ENCODE results near the gene CABLES2.
A peak's percentile ranks its signal among the peaks of the same experiment; 100 is the strongest.

CABLES2 gene

GRCh38 chr20:62387219-62387913, 19.7 kb downstream of the CABLES2 start:
- no peak for DNase-seq (ENCODE audit: low read depth)
- H3K4me3 ChIP-seq (ENCODE audit: low read depth, low read length), result peak overlapping the region; percentile 100
- no peak for TF ChIP-seq CTCF (IDR thresholded peaks at IDR 0.05; ENCODE audit: control insufficient read depth, extremely low read depth, insufficient read depth)

DNA sequence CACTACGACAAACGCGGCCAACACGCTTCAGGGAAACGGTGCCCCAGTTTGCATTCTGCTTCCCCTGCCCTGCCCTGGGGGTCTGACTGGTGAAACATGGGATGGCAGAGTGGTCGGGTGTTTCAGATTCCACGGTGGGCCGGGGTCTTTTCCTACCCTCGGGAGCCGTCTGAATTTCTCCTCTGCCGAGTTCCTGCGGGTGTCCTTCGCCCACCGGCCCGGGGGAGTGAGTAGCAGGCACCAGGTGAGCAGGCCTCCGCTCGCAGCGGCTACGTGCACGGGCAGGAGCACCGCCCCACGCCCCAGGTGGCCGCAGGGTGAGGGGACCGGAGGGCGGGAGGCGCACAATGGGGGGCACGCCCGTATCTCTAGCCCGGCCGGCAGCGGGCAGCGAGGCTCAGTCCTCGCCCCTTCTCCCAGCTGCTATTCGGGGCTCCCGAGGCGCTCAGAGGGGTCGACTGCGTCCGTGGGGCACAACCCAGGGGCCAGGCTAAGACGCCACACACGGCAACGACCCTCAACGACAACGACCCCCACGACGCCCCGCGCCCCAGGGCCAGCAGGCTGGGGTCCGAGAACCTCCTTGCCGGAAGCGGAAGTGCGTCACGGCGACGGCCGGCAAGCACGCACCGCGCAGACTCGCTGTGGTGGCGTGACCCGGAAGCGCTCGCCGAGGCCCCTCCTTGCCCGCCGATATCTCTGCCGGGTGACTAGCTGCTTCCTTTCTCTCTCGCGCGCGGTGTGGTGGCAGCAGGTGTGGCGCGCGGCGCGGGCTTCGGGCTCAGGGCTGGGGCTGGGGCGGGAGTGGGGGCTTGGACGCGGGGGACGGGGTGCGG, 20.5 kb downstream of the CABLES2 start, which contains the start of gene RPS21:
Gene RPS21, plus strand, starts transcription at position 721 of the 836 bp plus-strand sequence. CDS start 236 bp downstream, outside the sequence.
- no peak for DNase-seq (ENCODE audit: low read depth)
- peak within 1 kb of the TSS; percentile 100 for H3K4me3 ChIP-seq (ENCODE audit: low read depth, low read length)
- no peak for TF ChIP-seq CTCF (IDR thresholded peaks at IDR 0.05; ENCODE audit: control insufficient read depth, extremely low read depth, insufficient read depth)

- no peak for DNase-seq (ENCODE audit: low read depth)
- peak; percentile 99 for TF ChIP-seq CTCF (IDR thresholded peaks at IDR 0.05; ENCODE audit: control insufficient read depth, extremely low read depth, insufficient read depth)
These were observed 24.5 kb downstream of the CABLES2 start for GRCh38 chr20:62382306-62383198.

DNA sequence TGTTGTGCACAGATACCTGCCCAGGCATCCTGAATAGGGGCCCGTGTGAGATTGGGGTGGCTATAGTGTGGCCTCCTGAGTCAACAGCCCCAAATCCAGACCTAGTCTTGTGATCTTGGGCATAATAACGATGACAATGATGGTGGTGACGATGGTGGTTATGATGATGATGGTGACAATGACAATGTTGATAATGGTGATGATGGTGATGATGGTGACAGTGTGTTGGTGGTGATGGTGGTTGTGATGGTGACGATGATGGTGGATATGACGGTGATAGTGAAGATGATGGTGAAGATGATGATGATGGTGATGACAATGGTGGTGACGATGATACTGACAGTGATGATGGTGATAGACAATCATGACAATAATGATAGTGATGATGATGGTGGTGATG, 25.2 kb downstream of the CABLES2 start:
- no peak overlapping the region for H3K4me3 ChIP-seq (ENCODE audit: low read depth, low read length)
- no peak for TF ChIP-seq CTCF (IDR thresholded peaks at IDR 0.05; ENCODE audit: control insufficient read depth, extremely low read depth, insufficient read depth)
- DNase-seq (ENCODE audit: low read depth), result no peak

More at GRCh38 chr20:62382306-62383198, 24.5 kb downstream of the CABLES2 start:
- H3K4me3 ChIP-seq (ENCODE audit: low read depth, low read length), result no peak overlapping the region

DNA sequence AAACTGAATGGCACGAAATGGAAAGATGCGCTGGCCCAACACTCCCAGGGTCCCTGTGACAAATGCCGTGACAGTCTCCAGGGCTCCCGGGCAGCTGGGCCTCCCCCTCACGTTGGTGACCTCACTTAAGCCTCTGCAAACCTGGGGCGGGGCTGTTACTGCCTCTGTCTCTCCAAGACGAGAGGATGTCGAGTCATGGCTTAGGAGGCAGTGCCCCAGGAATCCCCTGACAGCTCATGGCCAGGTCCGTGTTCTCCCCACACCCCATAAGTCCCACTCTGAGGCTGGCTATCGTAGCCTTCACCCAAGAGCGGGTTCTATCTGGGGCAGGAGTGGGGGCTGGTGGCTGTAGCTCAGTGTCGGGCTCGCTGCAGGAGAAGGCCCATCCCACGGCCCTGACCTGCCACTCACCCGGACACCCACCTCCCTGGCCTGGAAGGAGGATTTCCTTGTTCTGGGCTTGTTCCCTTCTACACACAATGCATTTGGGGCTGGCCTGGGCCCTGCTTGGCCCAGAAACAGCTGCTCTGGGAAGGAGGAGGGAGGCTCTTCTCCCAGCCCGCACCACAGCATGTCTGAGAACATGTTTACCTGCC, 25.8 kb downstream of the CABLES2 start:
- TF ChIP-seq CTCF (IDR thresholded peaks at IDR 0.05; ENCODE audit: control insufficient read depth, extremely low read depth, insufficient read depth), result no peak
- H3K4me3 ChIP-seq (ENCODE audit: low read depth, low read length), result no peak overlapping the region
- DNase-seq (ENCODE audit: low read depth), result no peak

DNA sequence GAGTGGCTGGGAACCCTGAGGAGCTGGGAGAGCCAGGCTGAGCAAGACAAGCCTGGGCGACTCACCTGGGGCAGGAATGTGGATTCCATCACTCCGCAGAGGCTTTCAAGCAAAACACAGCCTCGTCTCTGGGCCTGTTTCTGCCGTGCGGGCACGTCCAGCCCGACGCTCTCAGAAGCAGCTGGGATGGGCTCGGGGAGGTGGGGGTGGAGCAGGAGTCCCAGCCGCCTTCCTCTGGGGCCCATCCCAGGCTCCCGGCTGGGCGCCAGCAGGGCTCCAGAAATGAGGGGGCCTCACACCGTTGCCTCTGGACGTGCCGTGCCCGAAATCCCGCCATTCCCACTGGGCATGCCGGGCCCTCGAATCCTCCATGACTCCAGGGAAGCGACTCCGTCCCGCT, 28.9 kb downstream of the CABLES2 start:
- no peak for DNase-seq (ENCODE audit: low read depth)

More for the DNA sequence above, 28.9 kb downstream of the CABLES2 start:
- H3K4me3 ChIP-seq (ENCODE audit: low read depth, low read length), result no peak overlapping the region
- no peak for TF ChIP-seq CTCF (IDR thresholded peaks at IDR 0.05; ENCODE audit: control insufficient read depth, extremely low read depth, insufficient read depth)

Data from LNCaP clone FGC (cell line).